Activated CD8-positive, alpha-beta memory T cell treated with anti-CD3 and anti-CD28 coated beads, Interleukin-2, amount 50 U/mL, for 1 hour (primary cell): ENCODE measurements around the gene ALS2CL.

Experiments
- DNase-seq: peaks from one replicate; pipeline ENCODE4 v3.0.0-alpha.2; 2020; ENCODE audit errors: extremely low read depth

ALS2CL gene

GRCh38 chr3:46703013-46703520 lies 9.6 kb upstream of the ALS2CL start:
- DNase-seq, result no peak

- DNase-seq, result no peak
Observed at GRCh38 chr3:46702246-46703012, 8.9 kb upstream of the ALS2CL start.

GRCh38 chr3:46701181-46701939 lies 7.9 kb upstream of the ALS2CL start, which contains the start of gene TMIE:
TMIE (plus strand) TSS chr3:46701392; CDS start chr3:46701488, 96 bp downstream.
- DNase-seq, result no peak

GRCh38 chr3:46700772-46701171 lies 7.3 kb upstream of the ALS2CL start:
- DNase-seq, result no peak

GRCh38 chr3:46699676-46700523 lies 6.4 kb upstream of the ALS2CL start:
- DNase-seq, result no peak

- DNase-seq, result no peak
Observed at GRCh38 chr3:46695962-46696894, 2.7 kb upstream of the ALS2CL start.

GRCh38 chr3:46695177-46695961 lies 1.9 kb upstream of the ALS2CL start:
- no peak for DNase-seq

GRCh38 chr3:46694520-46694919 lies 1.0 kb upstream of the ALS2CL start:
- DNase-seq, result no peak

GRCh38 chr3:46693892-46694226 lies 380 bp upstream of the ALS2CL start:
- DNase-seq, result no peak

GRCh38 chr3:46692566-46692990 lies 901 bp downstream of the ALS2CL start:
- DNase-seq, result no peak

- no peak for DNase-seq
Observed at GRCh38 chr3:46690798-46691197, 2.7 kb downstream of the ALS2CL start.

- no peak for DNase-seq
Observed at GRCh38 chr3:46685446-46685845, 8.0 kb downstream of the ALS2CL start.

- no peak for DNase-seq
Observed at GRCh38 chr3:46684891-46685290, 8.6 kb downstream of the ALS2CL start.

GRCh38 chr3:46682974-46683373 lies 10.5 kb downstream of the ALS2CL start:
- no peak for DNase-seq

GRCh38 chr3:46681856-46682540 lies 11.5 kb downstream of the ALS2CL start:
- DNase-seq, result no peak

- no peak for DNase-seq
Observed at GRCh38 chr3:46681387-46681786, 12.1 kb downstream of the ALS2CL start.

GRCh38 chr3:46680298-46680826 lies 13.1 kb downstream of the ALS2CL start:
- no peak for DNase-seq

GRCh38 chr3:46679681-46680080 lies 13.8 kb downstream of the ALS2CL start:
- DNase-seq, result no peak

- no peak for DNase-seq
Observed at GRCh38 chr3:46678280-46678679, 15.2 kb downstream of the ALS2CL start.
